ENCODE measurements around the gene PNKP.
"Not testable (repeated sequence)": the region's sequence is repeated elsewhere in the genome, so short reads cannot be mapped to it uniquely, and the experiment has no call there.

DNA sequence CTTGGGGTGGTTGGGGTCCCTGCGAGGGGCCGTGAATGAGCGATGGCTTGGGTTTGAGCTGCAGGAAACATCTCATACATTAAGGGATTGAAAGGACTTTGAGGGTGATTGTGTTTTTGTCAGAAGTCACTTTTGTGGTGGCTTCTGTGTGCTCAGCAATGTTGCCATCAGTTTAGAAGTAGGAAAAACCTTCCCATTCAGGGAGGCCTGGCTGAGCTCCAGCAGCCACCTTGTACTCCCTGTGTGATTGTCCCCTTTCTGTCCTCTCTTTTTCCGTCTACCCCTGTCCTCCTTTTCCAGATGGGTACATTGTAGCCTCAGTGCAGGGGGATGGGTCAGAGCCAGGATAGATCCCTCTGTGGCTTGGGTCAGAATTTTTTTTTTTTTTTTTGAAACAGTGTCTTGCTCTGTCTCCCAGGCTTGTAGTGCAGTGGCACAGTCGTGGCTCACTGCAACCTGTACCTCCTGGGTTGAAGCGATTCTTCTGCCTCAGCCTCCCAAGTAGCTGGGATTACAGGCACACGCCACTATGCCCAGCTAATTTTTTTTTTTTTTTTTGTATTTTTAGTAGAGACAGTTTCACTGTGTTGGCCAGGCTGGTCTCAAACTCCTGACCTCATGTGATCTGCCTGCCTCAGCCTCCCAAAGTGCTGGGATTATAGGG, 47.8 kb downstream of the PNKP start:
- TF ChIP-seq, protein P1, sequence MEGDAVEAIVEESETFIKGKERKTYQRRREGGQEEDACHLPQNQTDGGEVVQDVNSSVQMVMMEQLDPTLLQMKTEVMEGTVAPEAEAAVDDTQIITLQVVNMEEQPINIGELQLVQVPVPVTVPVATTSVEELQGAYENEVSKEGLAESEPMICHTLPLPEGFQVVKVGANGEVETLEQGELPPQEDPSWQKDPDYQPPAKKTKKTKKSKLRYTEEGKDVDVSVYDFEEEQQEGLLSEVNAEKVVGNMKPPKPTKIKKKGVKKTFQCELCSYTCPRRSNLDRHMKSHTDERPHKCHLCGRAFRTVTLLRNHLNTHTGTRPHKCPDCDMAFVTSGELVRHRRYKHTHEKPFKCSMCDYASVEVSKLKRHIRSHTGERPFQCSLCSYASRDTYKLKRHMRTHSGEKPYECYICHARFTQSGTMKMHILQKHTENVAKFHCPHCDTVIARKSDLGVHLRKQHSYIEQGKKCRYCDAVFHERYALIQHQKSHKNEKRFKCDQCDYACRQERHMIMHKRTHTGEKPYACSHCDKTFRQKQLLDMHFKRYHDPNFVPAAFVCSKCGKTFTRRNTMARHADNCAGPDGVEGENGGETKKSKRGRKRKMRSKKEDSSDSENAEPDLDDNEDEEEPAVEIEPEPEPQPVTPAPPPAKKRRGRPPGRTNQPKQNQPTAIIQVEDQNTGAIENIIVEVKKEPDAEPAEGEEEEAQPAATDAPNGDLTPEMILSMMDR (conservative IDR thresholded peaks at IDR 0.05; ENCODE audit: low read depth, low read length) = not testable (repeated sequence)
- TF ChIP-seq EZH2 (IDR thresholded peaks at IDR 0.05; ENCODE audit: borderline replicate concordance, low read depth, low read length, poor library complexity, severe bottlenecking) = not testable (repeated sequence)
